K562 (cell line): ENCODE data around the gene POLR3GL. TPM values are rescaled to one million over a fixed set of nuclear protein-coding genes. Genes with fewer than 3 reads are reported as not detected.

Source experiments
- ARNT ChIP-seq, 2 experiments: fragments of 450-650 bp; IDR thresholded peaks; 2 replicates each; pipeline ENCODE4 v1.6.1; 2016; ENCODE audit warnings: mild to moderate bottlenecking in 1 of 2
- ATF7 ChIP-seq: fragments of 450-650 bp; IDR thresholded peaks from 2 replicates; pipeline ENCODE4 v1.7.1; 2014; ENCODE audit warnings: mild to moderate bottlenecking, moderate library complexity
- CHD1 ChIP-seq: fragments of 200-600 bp; sonication (generic); IDR thresholded peaks from one replicate; pipeline ENCODE4 v1.6.1; 2012; ENCODE audit warnings: mild to moderate bottlenecking, moderate library complexity, low read length, inconsistent platforms
- DDX20 ChIP-seq: fragments of 450-650 bp; IDR thresholded peaks from 2 replicates; pipeline ENCODE4 v1.6.1; 2016; ENCODE audit warnings: missing genetic modification characterization, low read depth, mild to moderate bottlenecking, missing compliant biosample characterization, moderate library complexity
- DNMT1 ChIP-seq: fragments of 450-650 bp; IDR thresholded peaks from 2 replicates; pipeline ENCODE4 v1.6.1; 2016; ENCODE audit warnings: antibody characterized with exemption, mild to moderate bottlenecking
- ELF2 ChIP-seq: fragments of 250-450 bp; sonication (Bioruptor Pico); IDR thresholded peaks from 2 replicates; pipeline ENCODE4 v1.5.0; 2021; ENCODE audit warnings: mild to moderate bottlenecking
- ERF ChIP-seq: fragments of 450-650 bp; formaldehyde crosslinking; IDR thresholded peaks from 2 replicates; pipeline ENCODE4 v1.4.0; 2020; ENCODE audit warnings: mild to moderate bottlenecking, mixed read lengths
- HNRNPK ChIP-seq: fragments of 200-400 bp; formaldehyde crosslinking; IDR thresholded peaks from one replicate; pipeline ENCODE4 v1.6.1; 2018; ENCODE audit warnings: mild to moderate bottlenecking, low read depth, low read length; ENCODE audit not compliant: poor library complexity, severe bottlenecking
- MEIS2 ChIP-seq: fragments of 450-650 bp; IDR thresholded peaks from 2 replicates; pipeline ENCODE4 v1.6.1; 2014; ENCODE audit warnings: mild to moderate bottlenecking; ENCODE audit not compliant: partially characterized antibody
- NR2C1 ChIP-seq, 2 experiments: fragments of 450-650 bp; IDR thresholded peaks; 2 replicates each; pipeline ENCODE4 v1.6.1; 2017; ENCODE audit warnings: mild to moderate bottlenecking in 2 of 2, antibody characterized with exemption in 1 of 2, inconsistent platforms in 1 of 2, missing compliant biosample characterization in 1 of 2, missing genetic modification characterization in 1 of 2
- POLR2G ChIP-seq: fragments of 200-400 bp; formaldehyde crosslinking; IDR thresholded peaks from 2 replicates; pipeline ENCODE4 v1.6.1; 2017; ENCODE audit warnings: low read depth, mild to moderate bottlenecking, antibody characterized with exemption, low read length, moderate library complexity
- POLR3A ChIP-seq: IDR thresholded peaks from 2 replicates; pipeline ENCODE4 v1.6.1; 2011; ENCODE audit warnings: borderline replicate concordance, mild to moderate bottlenecking, moderate library complexity; ENCODE audit not compliant: insufficient read length, insufficient read depth; ENCODE audit errors: extremely low read depth
- POU5F1 ChIP-seq: fragments of 150-350 bp; IDR thresholded peaks from 2 replicates; pipeline ENCODE4 v1.6.1; 2014; ENCODE audit warnings: borderline replicate concordance, low read length, low read depth, mild to moderate bottlenecking; ENCODE audit not compliant: partially characterized antibody
- SNRNP70 ChIP-seq: fragments of 200-400 bp; formaldehyde crosslinking; optimal IDR thresholded peaks from 2 replicates; pipeline ENCODE3; 2017; ENCODE audit warnings: low read depth, low read length
- SRSF9 ChIP-seq: fragments of 200-400 bp; formaldehyde crosslinking; IDR thresholded peaks from 2 replicates; pipeline ENCODE4 v1.6.1; 2017; ENCODE audit warnings: low read depth, low read length, borderline replicate concordance
- ZNF696 ChIP-seq: fragments of 250-450 bp; sonication (Bioruptor Pico); conservative IDR thresholded peaks from 2 replicates; pipeline ENCODE4 v1.4.0; 2020; ENCODE audit warnings: mild to moderate bottlenecking, moderate library complexity
- polyA plus RNA-seq, 8 experiments: library from polyadenylated mRNA; depleted of rRNA in 4 of 8; stranded (reverse) in 5 of 8; unstranded in 3 of 8; fragments of >200 nt; fragmentation: Nextera tagmentation in 2 of 8; fragmentation: Illumina TruSeq in 1 of 8; extraction: Ambion mirVana in 2 of 8; extraction: Trizol in 1 of 8; gene quantifications; 2 replicates each; pipeline versions ENCODE4 v1.2.1 to v1.2.3, GENCODE V29; 2011 to 2014; ENCODE audit warnings: inconsistent platforms in 1 of 8, missing spikeins in 1 of 8
- total RNA-seq, 7 experiments: library from RNA; depleted of rRNA in 6 of 7; stranded (reverse); fragments of >200 nt in 6 of 7; fragmentation: Illumina TruSeq in 2 of 7; extraction: Trizol in 2 of 7; gene quantifications; 2 replicates each; pipeline versions ENCODE4 v1.2.1 to v1.2.3, GENCODE V29; 2011 to 2021; ENCODE audit warnings: low replicate concordance in 1 of 7
- TF ChIP-seq, protein P1 (sequence below), 3 experiments: IDR thresholded peaks in 2 of 3; conservative IDR thresholded peaks in 1 of 3; 2 replicates each; pipeline ENCODE4 v1.5.1; 2011 to 2012; ENCODE audit warnings: low read length in 3 of 3, mild to moderate bottlenecking in 3 of 3, control low read depth in 2 of 3, improper control_type of control experiment in 1 of 3, inconsistent platforms in 1 of 3, low read depth in 1 of 3, mixed read lengths in 1 of 3, moderate library complexity in 1 of 3; ENCODE audit not compliant: insufficient read depth in 2 of 3
- TF ChIP-seq, protein P2 (sequence below): fragments of 250-450 bp; sonication (Bioruptor Pico); IDR thresholded peaks from 2 replicates; pipeline ENCODE4 v1.8.0; 2021; ENCODE audit warnings: moderate library complexity, mild to moderate bottlenecking, inconsistent platforms
- TF ChIP-seq, protein P3 (sequence below): fragments of 450-650 bp; IDR thresholded peaks from 2 replicates; pipeline ENCODE4 v1.6.1; 2017; ENCODE audit warnings: antibody characterized with exemption, mild to moderate bottlenecking

The POLR3GL gene
- total and polyA plus RNA-seq, 9 of the 15 experiments (the other 6 are each of a cell fraction or from before 2014, with no cell fraction given) = 14.6 to 48.4 (median 38.2) TPM

DNA sequence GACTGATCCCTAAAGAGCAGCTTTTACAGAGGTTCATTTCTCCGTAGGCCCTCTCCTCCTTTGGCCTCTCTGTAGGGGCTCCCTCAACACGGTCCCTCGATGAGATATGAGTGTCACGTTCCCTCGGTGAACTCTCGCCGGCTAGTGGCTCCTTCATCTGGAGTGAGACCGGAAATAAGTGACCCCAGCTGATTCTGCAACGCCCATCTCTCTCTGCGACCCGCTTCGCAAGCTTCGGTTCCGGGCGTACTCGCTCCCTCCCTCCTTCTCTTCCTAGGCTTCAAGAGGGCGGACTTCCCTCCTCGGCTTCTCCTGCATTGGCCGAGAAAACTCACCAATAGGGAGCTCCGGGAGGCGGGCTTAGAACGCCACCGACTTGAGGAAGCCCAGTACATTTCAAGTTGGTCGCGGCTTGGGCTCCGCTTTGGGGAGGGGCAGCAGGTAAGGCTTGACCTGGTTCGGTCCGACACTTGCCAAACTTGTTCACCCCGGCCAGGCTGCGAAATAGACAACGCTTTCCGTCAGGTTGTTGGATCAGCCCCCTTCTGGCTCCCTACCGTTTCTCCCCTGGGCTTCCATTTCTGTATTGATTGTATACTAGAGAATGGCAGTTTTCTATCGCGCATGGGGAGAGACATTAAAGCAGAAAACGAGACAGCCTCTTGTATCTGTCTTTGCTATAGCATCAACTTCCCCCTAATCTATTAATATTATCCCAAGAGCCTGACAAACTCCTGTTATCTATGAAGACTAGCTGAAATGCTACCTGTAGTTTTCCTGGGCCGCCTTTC, at the start of gene POLR3GL, which contains the start of gene ANKRD34A (continued):
- TF ChIP-seq, protein P1, sequence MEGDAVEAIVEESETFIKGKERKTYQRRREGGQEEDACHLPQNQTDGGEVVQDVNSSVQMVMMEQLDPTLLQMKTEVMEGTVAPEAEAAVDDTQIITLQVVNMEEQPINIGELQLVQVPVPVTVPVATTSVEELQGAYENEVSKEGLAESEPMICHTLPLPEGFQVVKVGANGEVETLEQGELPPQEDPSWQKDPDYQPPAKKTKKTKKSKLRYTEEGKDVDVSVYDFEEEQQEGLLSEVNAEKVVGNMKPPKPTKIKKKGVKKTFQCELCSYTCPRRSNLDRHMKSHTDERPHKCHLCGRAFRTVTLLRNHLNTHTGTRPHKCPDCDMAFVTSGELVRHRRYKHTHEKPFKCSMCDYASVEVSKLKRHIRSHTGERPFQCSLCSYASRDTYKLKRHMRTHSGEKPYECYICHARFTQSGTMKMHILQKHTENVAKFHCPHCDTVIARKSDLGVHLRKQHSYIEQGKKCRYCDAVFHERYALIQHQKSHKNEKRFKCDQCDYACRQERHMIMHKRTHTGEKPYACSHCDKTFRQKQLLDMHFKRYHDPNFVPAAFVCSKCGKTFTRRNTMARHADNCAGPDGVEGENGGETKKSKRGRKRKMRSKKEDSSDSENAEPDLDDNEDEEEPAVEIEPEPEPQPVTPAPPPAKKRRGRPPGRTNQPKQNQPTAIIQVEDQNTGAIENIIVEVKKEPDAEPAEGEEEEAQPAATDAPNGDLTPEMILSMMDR (IDR thresholded peaks at IDR 0.05 in 2 of 3, conservative IDR thresholded peaks at IDR 0.05 in 1 of 3; ENCODE audit: insufficient read depth in 2 of 3, low read depth in 1 of 3, low read length in 3 of 3) = no peak
- no peak for TF ChIP-seq DDX20
- TF ChIP-seq POU5F1 = no peak
- TF ChIP-seq NR2C1 (IDR thresholded peaks at IDR 0.05) = no peak
- TF ChIP-seq NR2C1 (tag; IDR thresholded peaks at IDR 0.05) = peak; percentile 61
- no peak for TF ChIP-seq SRSF9
- TF ChIP-seq HNRNPK = no peak
- TF ChIP-seq ATF7 = peak; percentile 55
- no peak for TF ChIP-seq ERF (CRISPR knock-in tag)
- TF ChIP-seq CHD1 = no peak
- peak in 1 of 2 experiments; percentile 18; a peak in 2 of 4 replicates for TF ChIP-seq ARNT (IDR thresholded peaks at IDR 0.05)
- no peak for TF ChIP-seq DNMT1
- TF ChIP-seq SNRNP70 = no peak
- peak; percentile 8 for TF ChIP-seq MEIS2
- TF ChIP-seq, protein P2, sequence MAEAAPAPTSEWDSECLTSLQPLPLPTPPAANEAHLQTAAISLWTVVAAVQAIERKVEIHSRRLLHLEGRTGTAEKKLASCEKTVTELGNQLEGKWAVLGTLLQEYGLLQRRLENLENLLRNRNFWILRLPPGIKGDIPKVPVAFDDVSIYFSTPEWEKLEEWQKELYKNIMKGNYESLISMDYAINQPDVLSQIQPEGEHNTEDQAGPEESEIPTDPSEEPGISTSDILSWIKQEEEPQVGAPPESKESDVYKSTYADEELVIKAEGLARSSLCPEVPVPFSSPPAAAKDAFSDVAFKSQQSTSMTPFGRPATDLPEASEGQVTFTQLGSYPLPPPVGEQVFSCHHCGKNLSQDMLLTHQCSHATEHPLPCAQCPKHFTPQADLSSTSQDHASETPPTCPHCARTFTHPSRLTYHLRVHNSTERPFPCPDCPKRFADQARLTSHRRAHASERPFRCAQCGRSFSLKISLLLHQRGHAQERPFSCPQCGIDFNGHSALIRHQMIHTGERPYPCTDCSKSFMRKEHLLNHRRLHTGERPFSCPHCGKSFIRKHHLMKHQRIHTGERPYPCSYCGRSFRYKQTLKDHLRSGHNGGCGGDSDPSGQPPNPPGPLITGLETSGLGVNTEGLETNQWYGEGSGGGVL (CRISPR knock-in tag) = no peak
- no peak for TF ChIP-seq ELF2 (CRISPR knock-in tag)
- TF ChIP-seq POLR2G = peak; percentile 91
- TF ChIP-seq, protein P3, sequence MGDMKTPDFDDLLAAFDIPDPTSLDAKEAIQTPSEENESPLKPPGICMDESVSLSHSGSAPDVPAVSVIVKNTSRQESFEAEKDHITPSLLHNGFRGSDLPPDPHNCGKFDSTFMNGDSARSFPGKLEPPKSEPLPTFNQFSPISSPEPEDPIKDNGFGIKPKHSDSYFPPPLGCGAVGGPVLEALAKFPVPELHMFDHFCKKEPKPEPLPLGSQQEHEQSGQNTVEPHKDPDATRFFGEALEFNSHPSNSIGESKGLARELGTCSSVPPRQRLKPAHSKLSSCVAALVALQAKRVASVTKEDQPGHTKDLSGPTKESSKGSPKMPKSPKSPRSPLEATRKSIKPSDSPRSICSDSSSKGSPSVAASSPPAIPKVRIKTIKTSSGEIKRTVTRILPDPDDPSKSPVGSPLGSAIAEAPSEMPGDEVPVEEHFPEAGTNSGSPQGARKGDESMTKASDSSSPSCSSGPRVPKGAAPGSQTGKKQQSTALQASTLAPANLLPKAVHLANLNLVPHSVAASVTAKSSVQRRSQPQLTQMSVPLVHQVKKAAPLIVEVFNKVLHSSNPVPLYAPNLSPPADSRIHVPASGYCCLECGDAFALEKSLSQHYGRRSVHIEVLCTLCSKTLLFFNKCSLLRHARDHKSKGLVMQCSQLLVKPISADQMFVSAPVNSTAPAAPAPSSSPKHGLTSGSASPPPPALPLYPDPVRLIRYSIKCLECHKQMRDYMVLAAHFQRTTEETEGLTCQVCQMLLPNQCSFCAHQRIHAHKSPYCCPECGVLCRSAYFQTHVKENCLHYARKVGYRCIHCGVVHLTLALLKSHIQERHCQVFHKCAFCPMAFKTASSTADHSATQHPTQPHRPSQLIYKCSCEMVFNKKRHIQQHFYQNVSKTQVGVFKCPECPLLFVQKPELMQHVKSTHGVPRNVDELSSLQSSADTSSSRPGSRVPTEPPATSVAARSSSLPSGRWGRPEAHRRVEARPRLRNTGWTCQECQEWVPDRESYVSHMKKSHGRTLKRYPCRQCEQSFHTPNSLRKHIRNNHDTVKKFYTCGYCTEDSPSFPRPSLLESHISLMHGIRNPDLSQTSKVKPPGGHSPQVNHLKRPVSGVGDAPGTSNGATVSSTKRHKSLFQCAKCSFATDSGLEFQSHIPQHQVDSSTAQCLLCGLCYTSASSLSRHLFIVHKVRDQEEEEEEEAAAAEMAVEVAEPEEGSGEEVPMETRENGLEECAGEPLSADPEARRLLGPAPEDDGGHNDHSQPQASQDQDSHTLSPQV = peak; percentile 20; the same call in 1 of the 2 replicates
- no peak for TF ChIP-seq POLR3A
- TF ChIP-seq ZNF696 (CRISPR knock-in tag) = no peak
